Liver (tissue), 3 donors: Measurements from ENCODE around the gene TEX14.

Experiments used
- ATF3 ChIP-seq: IDR thresholded peaks from 2 replicates; pipeline ENCODE4 v1.6.1; 2016; ENCODE audit warnings: antibody characterized with exemption
- REST ChIP-seq: IDR thresholded peaks from 2 replicates; pipeline ENCODE4 v1.6.1; 2016; ENCODE audit warnings: antibody characterized with exemption, mild to moderate bottlenecking
- RXRA ChIP-seq, 2 donors: IDR thresholded peaks; 2 replicates each; pipeline ENCODE4 v1.6.1; 2017 to 2018; ENCODE audit warnings: antibody characterized with exemption in 2 of 2, mild to moderate bottlenecking in 1 of 2
- TAF1 ChIP-seq: conservative IDR thresholded peaks from 2 replicates; pipeline ENCODE4 v1.6.1; 2016; ENCODE audit warnings: antibody characterized with exemption, mild to moderate bottlenecking
- YY1 ChIP-seq: IDR thresholded peaks from 2 replicates; pipeline ENCODE4 v1.6.1; 2016; ENCODE audit warnings: antibody characterized with exemption, mild to moderate bottlenecking
- ZBTB33 ChIP-seq: IDR thresholded peaks from 2 replicates; pipeline ENCODE4 v1.6.1; 2016; ENCODE audit warnings: antibody characterized with exemption
- TF ChIP-seq, protein P1 (sequence below): fragments of 150-350 bp; IDR thresholded peaks from 2 replicates; pipeline ENCODE4 v1.5.1; 2017; ENCODE audit warnings: improper control_type of control experiment, low read depth, low read length; ENCODE audit not compliant: missing input control
- TF ChIP-seq, protein P2 (sequence below): IDR thresholded peaks from 2 replicates; pipeline ENCODE4 v1.6.1; 2016; ENCODE audit warnings: antibody characterized with exemption
- donor health status: healthy.
- donor health status: healthy.

GRCh38 chr17:58632324-58633314, 59.2 kb downstream of the TEX14 start:
- TF ChIP-seq YY1 (no peak), ZBTB33 (no peak), ATF3 (no peak), REST (no peak), RXRA (IDR thresholded peaks at IDR 0.05) (no peak), TAF1 (peak; percentile 12)
- TF ChIP-seq, protein P1, sequence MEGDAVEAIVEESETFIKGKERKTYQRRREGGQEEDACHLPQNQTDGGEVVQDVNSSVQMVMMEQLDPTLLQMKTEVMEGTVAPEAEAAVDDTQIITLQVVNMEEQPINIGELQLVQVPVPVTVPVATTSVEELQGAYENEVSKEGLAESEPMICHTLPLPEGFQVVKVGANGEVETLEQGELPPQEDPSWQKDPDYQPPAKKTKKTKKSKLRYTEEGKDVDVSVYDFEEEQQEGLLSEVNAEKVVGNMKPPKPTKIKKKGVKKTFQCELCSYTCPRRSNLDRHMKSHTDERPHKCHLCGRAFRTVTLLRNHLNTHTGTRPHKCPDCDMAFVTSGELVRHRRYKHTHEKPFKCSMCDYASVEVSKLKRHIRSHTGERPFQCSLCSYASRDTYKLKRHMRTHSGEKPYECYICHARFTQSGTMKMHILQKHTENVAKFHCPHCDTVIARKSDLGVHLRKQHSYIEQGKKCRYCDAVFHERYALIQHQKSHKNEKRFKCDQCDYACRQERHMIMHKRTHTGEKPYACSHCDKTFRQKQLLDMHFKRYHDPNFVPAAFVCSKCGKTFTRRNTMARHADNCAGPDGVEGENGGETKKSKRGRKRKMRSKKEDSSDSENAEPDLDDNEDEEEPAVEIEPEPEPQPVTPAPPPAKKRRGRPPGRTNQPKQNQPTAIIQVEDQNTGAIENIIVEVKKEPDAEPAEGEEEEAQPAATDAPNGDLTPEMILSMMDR, result no peak
- TF ChIP-seq, protein P2, sequence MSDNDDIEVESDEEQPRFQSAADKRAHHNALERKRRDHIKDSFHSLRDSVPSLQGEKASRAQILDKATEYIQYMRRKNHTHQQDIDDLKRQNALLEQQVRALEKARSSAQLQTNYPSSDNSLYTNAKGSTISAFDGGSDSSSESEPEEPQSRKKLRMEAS, result no peak
